H1 (cell line): Measurements from ENCODE around the gene IAH1. TPM values are rescaled to one million over a fixed set of nuclear protein-coding genes. Genes with fewer than 3 reads are reported as not detected.

Experiments used
- ASH2L ChIP-seq: fragments of 200-600, 300-600 bp; sonication (generic); IDR thresholded peaks from one replicate; pipeline ENCODE4 v1.7.1; 2017; ENCODE audit warnings: low read length
- CHD1 ChIP-seq: IDR thresholded peaks from 2 replicates; pipeline ENCODE4 v1.6.1; 2012; ENCODE audit warnings: low read depth, low read length, improper control_type of control experiment
- CTBP2 ChIP-seq: IDR thresholded peaks from 2 replicates; pipeline ENCODE4 v1.7.0; 2011; ENCODE audit warnings: borderline replicate concordance, mild to moderate bottlenecking, moderate library complexity, mixed read lengths, low read length; ENCODE audit not compliant: insufficient read depth, insufficient read length
- FOSL1 ChIP-seq: IDR thresholded peaks from 2 replicates; pipeline ENCODE4 v1.6.1; 2011; ENCODE audit warnings: mild to moderate bottlenecking, low read depth, low read length, moderate library complexity; ENCODE audit not compliant: insufficient read depth
- KDM5A ChIP-seq: fragments of 200-600 bp; IDR thresholded peaks from 2 replicates; pipeline ENCODE4 v1.7.1; 2012; ENCODE audit warnings: mild to moderate bottlenecking, low read length, inconsistent platforms, mixed read lengths
- POLR2A ChIP-seq, 2 experiments: IDR thresholded peaks; 1 replicate in 1 of 2; 2 replicates in 1 of 2; pipeline ENCODE4 v1.6.1; 2011; ENCODE audit warnings: low read depth in 2 of 2, low read length in 2 of 2, mild to moderate bottlenecking in 2 of 2; ENCODE audit errors: control extremely low read depth in 1 of 2
- SIN3A ChIP-seq, 2 experiments: IDR thresholded peaks in 1 of 2; conservative IDR thresholded peaks in 1 of 2; 2 replicates each; pipeline ENCODE4 v1.6.1; 2011 to 2012; ENCODE audit warnings: low read length in 2 of 2, improper control_type of control experiment in 1 of 2, low read depth in 1 of 2, mild to moderate bottlenecking in 1 of 2
- TAF7 ChIP-seq: optimal IDR thresholded peaks from 2 replicates; pipeline ENCODE3; 2011; ENCODE audit warnings: low read depth, mild to moderate bottlenecking, inconsistent platforms, low read length, moderate library complexity, borderline replicate concordance
- polyA plus RNA-seq, 7 experiments: library from polyadenylated mRNA; depleted of rRNA in 3 of 7; stranded (reverse) in 5 of 7; unstranded in 2 of 7; fragments of >200 nt in 5 of 7; fragments of 200-250 nt in 2 of 7; gene quantifications; 1 replicate in 5 of 7; 2 replicates in 1 of 7; 4 replicates in 1 of 7; pipeline versions ENCODE4 v1.2.1 to v1.2.3, GENCODE V29; 2011 to 2013; ENCODE audit warnings: missing spikeins in 2 of 7, mixed read lengths in 2 of 7
- total RNA-seq: library from RNA; stranded (reverse); fragmentation: NEBNext Ultra II Directional; extraction: Animal tissue kit (Norgen Biotek cat#: 25700); gene quantifications from 2 replicates; pipeline ENCODE4 v1.2.1, GENCODE V29; 2021
- TF ChIP-seq, protein P1 (sequence below): fragments of 300-600 bp; sonication (generic); IDR thresholded peaks from 2 replicates; pipeline ENCODE4 v1.7.1; 2012; ENCODE audit warnings: low read length, moderate library complexity, mild to moderate bottlenecking, inconsistent platforms; ENCODE audit not compliant: insufficient replicate concordance

IAH1 gene
- total and polyA plus RNA-seq, 2 of the 8 experiments (the other 6 are each of a cell fraction or from before 2014, with no cell fraction given) = 15.1 to 21.5 TPM

DNA sequence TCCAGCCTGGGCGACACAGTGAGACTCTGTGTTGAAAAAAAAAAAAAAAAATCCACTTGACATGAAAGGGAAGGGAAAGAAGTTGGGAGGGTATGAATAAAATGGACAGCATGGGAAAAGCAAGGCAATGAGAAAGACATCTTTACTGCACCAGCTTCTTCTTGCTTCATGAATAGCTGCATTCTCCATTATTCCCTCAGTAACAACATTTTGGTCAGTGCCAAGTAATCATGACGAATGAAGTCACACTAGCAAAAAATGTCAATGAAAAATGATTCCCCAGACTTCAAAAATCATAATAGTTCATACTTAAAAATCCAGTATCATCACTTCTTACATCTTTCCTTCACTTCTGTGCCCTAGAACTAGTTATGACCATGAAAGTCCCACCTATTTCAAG lies 50.9 kb downstream of the IAH1 start (continued):
- TF ChIP-seq, protein P1, sequence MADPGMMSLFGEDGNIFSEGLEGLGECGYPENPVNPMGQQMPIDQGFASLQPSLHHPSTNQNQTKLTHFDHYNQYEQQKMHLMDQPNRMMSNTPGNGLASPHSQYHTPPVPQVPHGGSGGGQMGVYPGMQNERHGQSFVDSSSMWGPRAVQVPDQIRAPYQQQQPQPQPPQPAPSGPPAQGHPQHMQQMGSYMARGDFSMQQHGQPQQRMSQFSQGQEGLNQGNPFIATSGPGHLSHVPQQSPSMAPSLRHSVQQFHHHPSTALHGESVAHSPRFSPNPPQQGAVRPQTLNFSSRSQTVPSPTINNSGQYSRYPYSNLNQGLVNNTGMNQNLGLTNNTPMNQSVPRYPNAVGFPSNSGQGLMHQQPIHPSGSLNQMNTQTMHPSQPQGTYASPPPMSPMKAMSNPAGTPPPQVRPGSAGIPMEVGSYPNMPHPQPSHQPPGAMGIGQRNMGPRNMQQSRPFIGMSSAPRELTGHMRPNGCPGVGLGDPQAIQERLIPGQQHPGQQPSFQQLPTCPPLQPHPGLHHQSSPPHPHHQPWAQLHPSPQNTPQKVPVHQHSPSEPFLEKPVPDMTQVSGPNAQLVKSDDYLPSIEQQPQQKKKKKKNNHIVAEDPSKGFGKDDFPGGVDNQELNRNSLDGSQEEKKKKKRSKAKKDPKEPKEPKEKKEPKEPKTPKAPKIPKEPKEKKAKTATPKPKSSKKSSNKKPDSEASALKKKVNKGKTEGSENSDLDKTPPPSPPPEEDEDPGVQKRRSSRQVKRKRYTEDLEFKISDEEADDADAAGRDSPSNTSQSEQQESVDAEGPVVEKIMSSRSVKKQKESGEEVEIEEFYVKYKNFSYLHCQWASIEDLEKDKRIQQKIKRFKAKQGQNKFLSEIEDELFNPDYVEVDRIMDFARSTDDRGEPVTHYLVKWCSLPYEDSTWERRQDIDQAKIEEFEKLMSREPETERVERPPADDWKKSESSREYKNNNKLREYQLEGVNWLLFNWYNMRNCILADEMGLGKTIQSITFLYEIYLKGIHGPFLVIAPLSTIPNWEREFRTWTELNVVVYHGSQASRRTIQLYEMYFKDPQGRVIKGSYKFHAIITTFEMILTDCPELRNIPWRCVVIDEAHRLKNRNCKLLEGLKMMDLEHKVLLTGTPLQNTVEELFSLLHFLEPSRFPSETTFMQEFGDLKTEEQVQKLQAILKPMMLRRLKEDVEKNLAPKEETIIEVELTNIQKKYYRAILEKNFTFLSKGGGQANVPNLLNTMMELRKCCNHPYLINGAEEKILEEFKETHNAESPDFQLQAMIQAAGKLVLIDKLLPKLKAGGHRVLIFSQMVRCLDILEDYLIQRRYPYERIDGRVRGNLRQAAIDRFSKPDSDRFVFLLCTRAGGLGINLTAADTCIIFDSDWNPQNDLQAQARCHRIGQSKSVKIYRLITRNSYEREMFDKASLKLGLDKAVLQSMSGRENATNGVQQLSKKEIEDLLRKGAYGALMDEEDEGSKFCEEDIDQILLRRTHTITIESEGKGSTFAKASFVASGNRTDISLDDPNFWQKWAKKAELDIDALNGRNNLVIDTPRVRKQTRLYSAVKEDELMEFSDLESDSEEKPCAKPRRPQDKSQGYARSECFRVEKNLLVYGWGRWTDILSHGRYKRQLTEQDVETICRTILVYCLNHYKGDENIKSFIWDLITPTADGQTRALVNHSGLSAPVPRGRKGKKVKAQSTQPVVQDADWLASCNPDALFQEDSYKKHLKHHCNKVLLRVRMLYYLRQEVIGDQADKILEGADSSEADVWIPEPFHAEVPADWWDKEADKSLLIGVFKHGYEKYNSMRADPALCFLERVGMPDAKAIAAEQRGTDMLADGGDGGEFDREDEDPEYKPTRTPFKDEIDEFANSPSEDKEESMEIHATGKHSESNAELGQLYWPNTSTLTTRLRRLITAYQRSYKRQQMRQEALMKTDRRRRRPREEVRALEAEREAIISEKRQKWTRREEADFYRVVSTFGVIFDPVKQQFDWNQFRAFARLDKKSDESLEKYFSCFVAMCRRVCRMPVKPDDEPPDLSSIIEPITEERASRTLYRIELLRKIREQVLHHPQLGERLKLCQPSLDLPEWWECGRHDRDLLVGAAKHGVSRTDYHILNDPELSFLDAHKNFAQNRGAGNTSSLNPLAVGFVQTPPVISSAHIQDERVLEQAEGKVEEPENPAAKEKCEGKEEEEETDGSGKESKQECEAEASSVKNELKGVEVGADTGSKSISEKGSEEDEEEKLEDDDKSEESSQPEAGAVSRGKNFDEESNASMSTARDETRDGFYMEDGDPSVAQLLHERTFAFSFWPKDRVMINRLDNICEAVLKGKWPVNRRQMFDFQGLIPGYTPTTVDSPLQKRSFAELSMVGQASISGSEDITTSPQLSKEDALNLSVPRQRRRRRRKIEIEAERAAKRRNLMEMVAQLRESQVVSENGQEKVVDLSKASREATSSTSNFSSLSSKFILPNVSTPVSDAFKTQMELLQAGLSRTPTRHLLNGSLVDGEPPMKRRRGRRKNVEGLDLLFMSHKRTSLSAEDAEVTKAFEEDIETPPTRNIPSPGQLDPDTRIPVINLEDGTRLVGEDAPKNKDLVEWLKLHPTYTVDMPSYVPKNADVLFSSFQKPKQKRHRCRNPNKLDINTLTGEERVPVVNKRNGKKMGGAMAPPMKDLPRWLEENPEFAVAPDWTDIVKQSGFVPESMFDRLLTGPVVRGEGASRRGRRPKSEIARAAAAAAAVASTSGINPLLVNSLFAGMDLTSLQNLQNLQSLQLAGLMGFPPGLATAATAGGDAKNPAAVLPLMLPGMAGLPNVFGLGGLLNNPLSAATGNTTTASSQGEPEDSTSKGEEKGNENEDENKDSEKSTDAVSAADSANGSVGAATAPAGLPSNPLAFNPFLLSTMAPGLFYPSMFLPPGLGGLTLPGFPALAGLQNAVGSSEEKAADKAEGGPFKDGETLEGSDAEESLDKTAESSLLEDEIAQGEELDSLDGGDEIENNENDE = no peak
- TF ChIP-seq KDM5A (no peak), CHD1 (no peak), FOSL1 (no peak), TAF7 (no peak), SIN3A (conservative IDR thresholded peaks at IDR 0.05 in 1 of 2, IDR thresholded peaks at IDR 0.05 in 1 of 2; ENCODE audit: low read depth in 1 of 2, low read length in 2 of 2) (no peak), ASH2L (no peak), CTBP2 (no peak), POLR2A (IDR thresholded peaks at IDR 0.05; ENCODE audit: control extremely low read depth in 1 of 2, low read depth in 2 of 2, low read length in 2 of 2) (no peak)
